Measurements from ENCODE around the gene TSPAN11.
A peak's percentile ranks its signal among the peaks of the same experiment; 100 is the strongest.
"Not testable (repeated sequence)": the region's sequence is repeated elsewhere in the genome, so short reads cannot be mapped to it uniquely, and the experiment has no call there.

TSPAN11 gene

GRCh38 chr12:31021809-31022494 is 95.4 kb downstream of the TSPAN11 start:
- DNase-seq = peak in 1 of 2 experiments; percentile 22

- DNase-seq = no peak
These were observed 96.8 kb downstream of the TSPAN11 start for GRCh38 chr12:31023271-31023724.

GRCh38 chr12:31026202-31026601 is 99.7 kb downstream of the TSPAN11 start:
- DNase-seq = no peak

GRCh38 chr12:31027006-31027405 is 100.5 kb downstream of the TSPAN11 start:
- not testable (repeated sequence) for DNase-seq

GRCh38 chr12:31029468-31029867 is 102.9 kb downstream of the TSPAN11 start:
- no peak for DNase-seq

GRCh38 chr12:31029916-31030562 is 103.5 kb downstream of the TSPAN11 start:
- DNase-seq = no peak

- DNase-seq = no peak
These were observed 105.4 kb downstream of the TSPAN11 start for GRCh38 chr12:31031951-31032335.

- DNase-seq = no peak
These were observed 106.6 kb downstream of the TSPAN11 start for GRCh38 chr12:31033146-31033545.

GRCh38 chr12:31033681-31034080 is 107.1 kb downstream of the TSPAN11 start:
- DNase-seq = no peak

GRCh38 chr12:31034372-31034771 is 107.8 kb downstream of the TSPAN11 start:
- no peak for DNase-seq

- DNase-seq = no peak
These were observed 108.7 kb downstream of the TSPAN11 start for GRCh38 chr12:31035226-31035625.

- DNase-seq = no peak
These were observed 109.6 kb downstream of the TSPAN11 start for GRCh38 chr12:31035967-31036665.

GRCh38 chr12:31037028-31037427 is 110.5 kb downstream of the TSPAN11 start:
- DNase-seq = no peak

GRCh38 chr12:31037931-31038330 is 111.4 kb downstream of the TSPAN11 start:
- DNase-seq = no peak

GRCh38 chr12:31041033-31041564 is 114.6 kb downstream of the TSPAN11 start:
- no peak for DNase-seq

Data from NCI-H2081 (cell line).